PFSK-1 (cell line): ENCODE measurements around the gene ZCWPW2.

ENCODE experiments used
- FOXP2 ChIP-seq: optimal IDR thresholded peaks from 2 replicates; pipeline ENCODE3; 2011; ENCODE audit warnings: borderline replicate concordance, control low read depth, inconsistent platforms; ENCODE audit not compliant: insufficient read depth; ENCODE audit errors: extremely low read length, extremely low read depth
- POLR2AphosphoS5 ChIP-seq: IDR thresholded peaks from 2 replicates; pipeline ENCODE4 v1.6.1; 2012; ENCODE audit warnings: low read depth, mild to moderate bottlenecking, control low read depth, low read length, moderate library complexity
- REST ChIP-seq, 2 experiments: IDR thresholded peaks; 2 replicates each; pipeline versions ENCODE4 v1.6.1 to v1.8.0; 2011 to 2012; ENCODE audit warnings: low read depth in 2 of 2, low read length in 2 of 2, control low read depth in 1 of 2, inconsistent platforms in 1 of 2, mild to moderate bottlenecking in 1 of 2, moderate library complexity in 1 of 2; ENCODE audit not compliant: insufficient read depth in 1 of 2

GRCh38 chr3:28406241-28406640, 57.7 kb downstream of the ZCWPW2 start:
- TF ChIP-seq FOXP2, result no peak
- TF ChIP-seq REST (IDR thresholded peaks at IDR 0.05; ENCODE audit: insufficient read depth in 1 of 2, low read depth in 2 of 2, low read length in 2 of 2), result no peak
- TF ChIP-seq POLR2AphosphoS5, result no peak
